Spinal cord (tissue), 10 donors: Measurements from ENCODE around the gene ABCC6. TPM values are rescaled to one million over a fixed set of nuclear protein-coding genes. Genes with fewer than 3 reads are reported as not detected.
"Not testable (repeated sequence)": the region's sequence is repeated elsewhere in the genome, so short reads cannot be mapped to it uniquely, and the experiment has no call there.

Source experiments
- DNase-seq, 6 donors: peaks; one replicate each; pipeline versions ENCODE4 v3.0.0 to v3.0.0-alpha.2; 2013 to 2015; ENCODE audit warnings: low spot score in 6 of 6, low read depth in 4 of 6
- H3K27ac ChIP-seq: one replicate; pipeline ENCODE4 v1.5.1; 2013; ENCODE audit warnings: low read depth, low read length, control low read depth
- H3K27me3 ChIP-seq: one replicate; pipeline ENCODE4 v1.6.1; 2013; ENCODE audit warnings: low read length; ENCODE audit not compliant: control insufficient read depth, insufficient read depth
- H3K36me3 ChIP-seq: one replicate; pipeline ENCODE4 v1.6.1; 2013; ENCODE audit warnings: low read length; ENCODE audit not compliant: control insufficient read depth, insufficient read depth
- H3K4me1 ChIP-seq: one replicate; pipeline ENCODE4 v1.6.1; 2013; ENCODE audit warnings: low read length; ENCODE audit not compliant: control insufficient read depth, insufficient read depth
- H3K4me3 ChIP-seq: one replicate; pipeline ENCODE4 v1.5.1; 2013; ENCODE audit warnings: low read depth, low read length, control low read depth
- H3K9me3 ChIP-seq: one replicate; pipeline ENCODE4 v1.6.1; 2013; ENCODE audit warnings: low read length; ENCODE audit not compliant: control insufficient read depth, insufficient read depth
- WGBS: methylation state at CpG from one replicate; pipeline ENCODE4 v1.1.5; 2013; ENCODE audit warnings: missing lambda C conversion rate; ENCODE audit not compliant: insufficient coverage; 5-methylcytosine and 5-hydroxymethylcytosine counted together
- polyA plus RNA-seq, 2 donors: library from polyadenylated mRNA; unstranded; fragments of 120-200 nt; gene quantifications; one replicate each; pipeline ENCODE4 v1.2.1, GENCODE V29; 2013; ENCODE audit not compliant: insufficient read length in 2 of 2
- total RNA-seq, 2 donors: library from RNA; depleted of rRNA in 1 of 2; stranded (reverse); fragments of 120-200 nt in 1 of 2; fragments of >200 nt in 1 of 2; gene quantifications; one replicate each; pipeline versions ENCODE4 v1.2.3 to v1.2.4, GENCODE V29; 2013 to 2014
- donor health status: healthy.

The ABCC6 gene
- total and polyA plus RNA-seq, 4 donors: 0.69 to 3.4 (median 1.7) TPM

DNA sequence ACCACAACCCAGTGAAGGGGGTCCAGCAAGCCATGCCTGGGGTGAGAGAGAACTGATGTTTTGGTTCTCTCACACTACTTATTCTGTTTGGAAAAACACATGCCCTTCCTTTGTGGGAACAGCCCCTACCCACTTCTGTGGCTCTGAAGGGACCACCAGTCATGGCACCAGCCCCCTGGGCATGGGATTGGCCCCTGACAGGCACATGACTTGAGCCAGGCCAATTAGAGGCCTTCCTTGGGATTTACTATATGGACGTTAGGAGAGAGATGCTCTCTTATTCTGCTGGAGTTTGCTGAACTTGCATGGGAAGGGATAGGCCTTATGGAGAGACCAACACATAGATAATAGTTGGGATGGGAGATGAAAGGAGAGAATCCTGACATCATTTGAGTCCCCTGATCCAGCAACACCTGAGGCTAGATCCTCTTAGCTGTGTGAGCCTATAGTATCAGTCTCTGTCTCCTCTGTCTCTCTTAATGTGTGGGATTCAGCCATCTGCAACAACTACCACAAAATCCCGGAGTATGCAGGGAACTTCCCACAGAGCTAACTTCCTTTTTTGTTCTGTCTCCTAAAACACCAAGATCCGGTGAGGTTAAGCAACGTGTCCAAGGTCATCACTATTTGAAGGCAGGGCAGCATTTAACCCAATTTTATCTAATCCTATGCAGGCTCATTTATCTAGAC is 16.1 kb downstream of the ABCC6 start:
- H3K4me1 ChIP-seq, H3K9me3 ChIP-seq, DNase-seq, H3K27ac ChIP-seq, H3K36me3 ChIP-seq, H3K4me3 ChIP-seq, H3K27me3 ChIP-seq: not testable (repeated sequence)
- no CpG with 5 or more reads among the region's 4 CpGs for WGBS

DNA sequence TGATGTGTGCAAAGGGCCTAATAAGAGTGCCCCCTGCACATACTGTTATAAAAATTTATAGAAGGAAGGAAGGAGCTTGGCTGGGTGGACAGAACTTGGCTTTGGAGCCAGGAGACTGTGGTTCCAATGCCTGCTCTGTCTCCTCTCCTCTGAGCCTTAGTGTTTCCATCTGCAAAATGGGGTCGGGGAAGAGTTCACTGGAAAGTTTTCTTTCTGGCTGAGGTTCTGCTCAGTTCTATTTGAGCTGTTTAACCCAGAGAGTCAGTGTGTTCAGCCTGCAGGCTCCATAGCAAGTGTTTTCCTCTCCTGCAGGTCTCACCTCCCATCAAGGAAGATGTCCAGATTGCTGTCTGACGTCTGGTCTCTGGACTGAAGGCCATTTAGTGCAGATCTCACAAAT is 17.4 kb downstream of the ABCC6 start:
- H3K27ac ChIP-seq, DNase-seq, H3K4me1 ChIP-seq, H3K9me3 ChIP-seq, H3K36me3 ChIP-seq, H3K27me3 ChIP-seq, H3K4me3 ChIP-seq: not testable (repeated sequence)
- 100% methylated on average over 1 of the region's 2 CpGs for WGBS

GRCh38 chr16:16204552-16204951 is 18.7 kb downstream of the ABCC6 start:
- not testable (repeated sequence) for H3K36me3 ChIP-seq, H3K4me3 ChIP-seq, H3K4me1 ChIP-seq, H3K9me3 ChIP-seq, H3K27me3 ChIP-seq, DNase-seq, H3K27ac ChIP-seq
- 71% methylated on average over 1 of the region's 8 CpGs for WGBS

DNA sequence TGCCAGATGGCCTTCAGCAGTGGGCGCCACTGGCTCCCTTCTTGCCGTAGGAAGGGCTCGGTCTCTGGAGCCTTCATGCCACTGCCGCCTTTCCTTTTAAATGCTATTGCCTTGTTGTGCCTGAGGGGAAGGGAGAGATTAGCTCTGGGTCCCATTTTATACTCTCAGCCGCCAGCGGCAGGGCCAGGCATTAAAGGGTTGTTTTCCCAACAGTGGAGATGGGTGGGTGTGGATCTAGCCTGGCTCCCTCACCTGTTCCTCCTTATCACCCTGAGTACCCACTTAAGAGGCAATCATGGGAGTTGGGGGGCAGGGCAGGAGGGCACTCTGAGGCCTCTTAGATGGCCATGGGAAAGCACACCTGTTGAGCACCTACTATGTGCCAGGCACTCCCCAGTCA is 19.8 kb downstream of the ABCC6 start:
- not testable (repeated sequence) for H3K4me3 ChIP-seq, H3K36me3 ChIP-seq, H3K9me3 ChIP-seq, DNase-seq, H3K27ac ChIP-seq, H3K27me3 ChIP-seq, H3K4me1 ChIP-seq
- no CpG with 5 or more reads among the region's 6 CpGs for WGBS

- not testable (repeated sequence) for H3K9me3 ChIP-seq, H3K36me3 ChIP-seq, H3K4me1 ChIP-seq, H3K4me3 ChIP-seq, H3K27me3 ChIP-seq, H3K27ac ChIP-seq
- peak in 2 of 6 donors; percentile 16 to 34 for DNase-seq
- WGBS: no CpG with 5 or more reads among the region's 4 CpGs
These were observed 20.7 kb downstream of the ABCC6 start for GRCh38 chr16:16202400-16203143.

- not testable (repeated sequence) for H3K4me1 ChIP-seq, DNase-seq, H3K9me3 ChIP-seq, H3K27ac ChIP-seq, H3K27me3 ChIP-seq, H3K4me3 ChIP-seq, H3K36me3 ChIP-seq
- 100% methylated on average over 1 of the region's 8 CpGs for WGBS
These were observed 21.4 kb downstream of the ABCC6 start for GRCh38 chr16:16201880-16202279.

DNA sequence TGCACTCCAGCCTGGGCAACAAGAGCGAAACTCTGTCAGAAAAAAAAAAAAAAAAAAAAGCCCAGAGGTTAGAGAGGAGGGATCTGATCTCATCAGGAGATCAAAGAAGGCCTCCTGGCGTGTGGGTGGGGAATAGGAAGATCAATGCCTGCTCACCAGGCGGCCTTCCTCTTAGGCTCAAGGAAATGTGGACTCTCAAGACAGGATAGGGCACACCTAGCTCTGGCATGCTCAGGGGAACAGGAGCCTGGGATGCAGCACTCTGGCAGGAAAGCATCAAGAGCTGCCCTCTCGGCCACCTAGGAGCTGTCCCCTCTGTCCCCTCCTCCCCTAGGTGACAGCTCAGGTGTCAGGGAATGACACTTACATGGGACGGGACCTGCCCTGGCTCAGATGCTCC is 22.9 kb downstream of the ABCC6 start:
- H3K27ac ChIP-seq, H3K4me3 ChIP-seq, H3K4me1 ChIP-seq, H3K9me3 ChIP-seq, DNase-seq, H3K27me3 ChIP-seq, H3K36me3 ChIP-seq: not testable (repeated sequence)
- no CpG with 5 or more reads among the region's 5 CpGs for WGBS

DNA sequence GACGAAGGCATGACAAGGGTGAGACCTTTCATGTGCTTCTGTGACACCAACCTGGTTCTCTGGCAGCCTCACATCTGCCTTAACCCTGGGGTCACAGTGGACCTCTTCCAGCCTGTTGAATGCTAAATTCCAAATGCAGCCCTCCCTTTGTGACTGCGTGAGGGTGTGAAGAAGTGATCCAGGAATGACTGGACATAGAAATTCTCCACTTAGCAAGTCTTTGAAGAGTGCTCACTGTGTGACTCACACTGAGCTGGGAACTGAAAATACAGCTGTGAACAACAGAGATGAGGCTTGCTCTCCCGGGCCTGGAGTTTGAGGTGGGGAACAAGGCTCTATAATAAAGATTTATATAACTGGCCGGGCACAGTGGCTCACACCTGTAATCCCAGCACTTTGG is 23.9 kb downstream of the ABCC6 start:
- not testable (repeated sequence) for H3K9me3 ChIP-seq, H3K27ac ChIP-seq, H3K27me3 ChIP-seq, DNase-seq, H3K4me1 ChIP-seq, H3K36me3 ChIP-seq, H3K4me3 ChIP-seq
- no CpG with 5 or more reads among the region's 4 CpGs for WGBS

DNA sequence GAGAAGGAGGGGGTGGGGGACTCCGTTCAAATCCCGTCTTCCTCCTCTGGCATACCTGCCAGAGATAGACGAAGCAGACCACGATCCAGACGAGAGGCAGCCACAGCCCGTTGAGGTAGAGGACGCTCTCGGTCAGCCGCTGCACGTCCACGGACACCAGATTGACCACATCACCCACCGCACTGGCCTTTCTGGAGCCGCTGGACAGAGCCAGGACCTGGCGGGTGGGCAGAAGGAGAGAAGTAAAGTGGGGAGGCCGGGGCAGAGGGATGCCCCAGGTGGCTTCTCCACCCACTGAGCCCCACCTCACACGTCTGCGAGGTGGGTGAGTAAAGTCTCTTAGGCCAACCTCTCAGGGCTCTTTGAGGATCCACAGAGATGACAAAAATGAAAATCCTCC is 25.3 kb downstream of the ABCC6 start:
- WGBS: 79% methylated on average over 13 of the region's 17 CpGs

GRCh38 chr16:16197331-16197730 is 26.0 kb downstream of the ABCC6 start:
- Histone ChIP-seq H3K36me3 (no peaks in the 10 kb centered on the region), H3K4me3 (no peak overlapping the region), H3K9me3 (no peaks in the 10 kb centered on the region), H3K27me3 (no peaks in the 10 kb centered on the region), H3K27ac (no peak overlapping the region), H3K4me1 (no peaks in the 10 kb centered on the region)
- DNase-seq: no peak
- whole genome bisulfite sequencing: 35% methylated on average over 3 of the region's 3 CpGs

More for the DNA sequence above, 25.3 kb downstream of the ABCC6 start:
- Histone ChIP-seq H3K36me3 (no peaks in the 10 kb centered on the region), H3K4me1 (no peaks in the 10 kb centered on the region), H3K27ac (no peak overlapping the region), H3K9me3 (no peaks in the 10 kb centered on the region), H3K27me3 (no peaks in the 10 kb centered on the region), H3K4me3 (no peak overlapping the region)
- no peak for DNase-seq
